Dermis lymphatic vessel endothelial cell (primary cell): ENCODE results near the gene C3orf20. TPM values are rescaled to one million over a fixed set of nuclear protein-coding genes. Genes with fewer than 3 reads are reported as not detected.

Experiments
- total RNA-seq: library from RNA; depleted of rRNA; stranded (reverse); fragments of >200 nt; gene quantifications from 2 replicates; pipeline ENCODE4 v1.2.1, GENCODE V29; 2014

The C3orf20 gene
- total RNA-seq: under 0.01 TPM in 2 replicates

GRCh38 chr3:14674841-14675240 lies at the start of gene C3orf20:
C3orf20 (plus strand) TSS chr3:14675141; CDS start chr3:14682714, 7,573 bp downstream.

DNA sequence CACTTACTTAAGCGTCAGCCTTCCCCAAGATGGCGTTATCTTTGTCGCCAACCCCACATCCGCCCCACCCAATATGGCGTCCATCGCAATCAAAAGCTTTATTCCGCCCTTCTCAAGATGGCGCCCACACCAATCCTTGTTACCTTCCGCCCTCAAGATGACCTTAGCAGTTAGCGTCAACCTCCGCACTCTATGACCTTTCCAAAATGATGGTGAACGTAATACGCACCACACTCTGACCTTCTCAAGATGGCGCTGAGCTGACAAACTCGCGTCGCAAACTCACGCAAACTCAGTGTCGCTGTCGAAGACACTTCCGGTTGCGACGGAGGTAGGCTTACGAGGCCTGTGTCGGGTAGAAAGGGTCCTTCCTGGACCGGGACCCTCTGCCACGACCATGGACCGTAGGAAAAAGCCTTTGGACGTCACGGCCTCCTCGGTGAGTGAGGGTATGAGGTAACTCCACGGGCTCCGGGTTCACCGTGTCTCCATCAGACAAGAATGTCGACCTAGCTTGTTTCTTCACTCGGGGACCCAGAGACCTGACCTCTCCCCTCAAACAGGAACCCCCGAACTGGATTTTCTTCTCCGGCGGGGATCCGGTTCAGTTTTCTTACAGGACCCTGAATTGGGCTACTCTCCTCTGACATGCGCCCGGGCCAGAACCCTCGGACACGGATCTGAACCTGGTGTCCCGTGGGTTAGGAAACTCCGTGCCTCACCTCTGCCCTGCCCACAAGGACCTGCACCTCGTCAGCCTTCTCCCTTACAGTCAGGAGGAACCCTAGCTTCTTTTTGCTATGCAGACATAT lies 23.3 kb upstream of the C3orf20 start, which contains the start of gene CCDC174:
Gene CCDC174 (plus strand): TSS at position 323 of the 812 bp plus-strand sequence. CDS start 75 bp downstream, at position 398.

DNA sequence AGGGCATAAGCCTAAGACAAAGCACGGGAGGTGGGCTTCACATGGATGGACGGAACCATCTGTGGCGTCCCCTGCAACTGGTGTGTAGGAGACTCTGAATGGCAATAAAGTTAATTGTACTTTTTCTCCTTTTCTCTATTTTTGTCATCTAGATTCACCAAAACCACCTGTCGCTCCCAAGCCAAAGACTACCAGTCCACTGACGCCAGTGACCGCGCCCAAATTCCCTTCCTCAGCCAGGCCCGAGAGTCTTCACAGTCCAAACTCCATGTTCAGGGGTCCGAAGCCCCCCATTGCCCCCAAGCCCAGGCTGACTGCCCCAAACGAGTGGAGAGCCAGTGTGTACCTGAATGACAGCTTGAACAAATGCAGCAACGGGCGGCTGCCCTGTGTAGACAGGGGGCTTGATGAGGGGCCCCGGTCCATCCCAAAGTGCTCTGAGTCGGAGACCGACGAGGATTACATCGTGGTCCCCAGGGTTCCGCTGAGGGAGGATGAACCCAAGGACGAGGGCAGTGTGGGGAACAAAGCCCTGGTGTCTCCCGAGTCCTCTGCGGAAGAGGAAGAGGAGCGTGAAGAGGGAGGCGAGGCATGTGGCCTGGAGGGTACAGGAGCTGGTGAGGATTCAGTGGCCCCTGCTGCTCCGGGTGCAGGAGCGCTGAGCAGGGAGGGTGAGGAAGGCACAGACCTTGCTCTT lies 144.0 kb downstream of the C3orf20 start, which contains the start of gene FGD5:
Gene FGD5 (plus strand): TSS at position 159 of the 697 bp plus-strand sequence. CDS start 110 bp downstream, at position 269.

Other genes starting within 250 kb of the C3orf20 start
- gene GRIP2, start 134.8 kb upstream of the C3orf20 start, total RNA-seq: under 0.01 TPM in 1 of 2 replicates, not detected in the other
- gene CCDC174, start 23.4 kb upstream of the C3orf20 start, total RNA-seq: 6.3 and 10.3 TPM in 2 replicates
- 110 and 111 TPM in 2 replicates for gene FGD5, start 143.8 kb downstream of the C3orf20 start, total RNA-seq